GM12892 (cell line): ENCODE measurements around the gene LENEP.

Source experiments
- POLR2A ChIP-seq: IDR thresholded peaks from 2 replicates; pipeline ENCODE4 v1.6.1; 2011; ENCODE audit warnings: low read depth, low read length, control low read depth
- POLR2AphosphoS5 ChIP-seq: IDR thresholded peaks from 2 replicates; pipeline ENCODE4 v1.6.1; 2011; ENCODE audit warnings: low read depth, low read length, control low read depth
- TAF1 ChIP-seq: IDR thresholded peaks from 2 replicates; pipeline ENCODE4 v1.6.1; 2011; ENCODE audit warnings: low read depth, mild to moderate bottlenecking, control low read depth, low read length, borderline replicate concordance

- TF ChIP-seq POLR2A: no peak
- TF ChIP-seq POLR2AphosphoS5: no peak
- no peak for TF ChIP-seq TAF1
Observed at GRCh38 chr1:155022136-155022926, 28.9 kb downstream of the LENEP start.
